GM12801 (cell line): ENCODE data around the gene TMEM53.

Experiments
- CTCF ChIP-seq: IDR thresholded peaks from one replicate; pipeline ENCODE4 v1.5.1; 2011; ENCODE audit warnings: control low read depth; ENCODE audit not compliant: insufficient read length; ENCODE audit errors: extremely low read depth

The TMEM53 gene

GRCh38 chr1:44670751-44671640, 3.3 kb downstream of the TMEM53 start:
- no peak for TF ChIP-seq CTCF

GRCh38 chr1:44664730-44665370, 9.4 kb downstream of the TMEM53 start:
- TF ChIP-seq CTCF, result no peak

- TF ChIP-seq CTCF, result no peak
These were observed 10.9 kb downstream of the TMEM53 start for GRCh38 chr1:44663417-44663816.

- no peak for TF ChIP-seq CTCF
These were observed 11.6 kb downstream of the TMEM53 start for GRCh38 chr1:44662683-44663030.

- no peak for TF ChIP-seq CTCF
These were observed 12.2 kb downstream of the TMEM53 start for GRCh38 chr1:44661781-44662682.

GRCh38 chr1:44660176-44660575, 14.1 kb downstream of the TMEM53 start:
- TF ChIP-seq CTCF, result no peak

GRCh38 chr1:44659566-44659965, 14.7 kb downstream of the TMEM53 start:
- no peak for TF ChIP-seq CTCF
